Left lung (tissue), 14 donors: Measurements from ENCODE around the gene ZNF524. TPM values are rescaled to one million over a fixed set of nuclear protein-coding genes. Genes with fewer than 3 reads are reported as not detected.
A peak's percentile ranks its signal among the peaks of the same experiment; 100 is the strongest.

Experiments
- ATAC-seq: fragments of 200-7000 bp; cut with Tn5 transposase; one replicate; pipeline ENCODE4 v1.9.1; 2020; ENCODE audit warnings: moderate library complexity
- DNase-seq, 4 donors: peaks; one replicate each; pipeline ENCODE4 v3.0.0-alpha.2; 2013 to 2020
- H3K27ac ChIP-seq, 2 donors: fragments of 200-600 bp; sonication (generic) in 1 of 2; one replicate each; pipeline versions ENCODE4 v1.5.0 to v1.8.0; 2020 to 2021
- H3K27me3 ChIP-seq, 2 donors: fragments of 200-600 bp; sonication (generic) in 1 of 2; one replicate each; pipeline versions ENCODE4 v1.5.0 to v1.8.0; 2020 to 2021
- H3K36me3 ChIP-seq, 2 donors: fragments of 200-600 bp; sonication (generic) in 1 of 2; one replicate each; pipeline versions ENCODE4 v1.5.0 to v1.8.0; 2020 to 2021
- H3K4me1 ChIP-seq, 2 donors: fragments of 200-600 bp; one replicate each; pipeline ENCODE4 v1.8.0; 2021
- H3K4me3 ChIP-seq, 2 donors: fragments of 200-600 bp; sonication (generic) in 1 of 2; one replicate each; pipeline versions ENCODE4 v1.5.0 to v1.8.0; 2020 to 2021; ENCODE audit warnings: mild to moderate bottlenecking in 1 of 2
- H3K9me3 ChIP-seq, 2 donors: fragments of 200-600 bp; sonication (generic) in 1 of 2; one replicate each; pipeline versions ENCODE4 v1.5.0 to v1.8.0; 2020 to 2021
- intact Hi-C, 2 donors: fragments of 100-400 bp; cut with DNase I; formaldehyde crosslinking; loops; one replicate each; pipeline versions ENCODE4 v1.11.2 to v1.14.2; 2022
- long read RNA-seq, 12 donors: library from polyadenylated mRNA in 2 of 12; unstranded in 2 of 12; transcript quantifications; one replicate each; pipeline ENCODE4 v2.0.0 and lab custom pipeline, GENCODE V29; 2019 to 2026
- polyA plus RNA-seq, 6 donors: library from polyadenylated mRNA; unstranded; fragments of 120-200 nt; gene quantifications; one replicate each; pipeline ENCODE4 v1.2.1, GENCODE V29; 2013; ENCODE audit not compliant: insufficient read length in 6 of 6
- total RNA-seq, 2 donors: library from RNA; stranded (reverse); fragmentation: NEBNext Ultra II Directional; extraction: Animal tissue kit (Norgen Biotek cat#: 25700); gene quantifications; one replicate each; pipeline ENCODE4 v1.2.1, GENCODE V29; 2021
- TF ChIP-seq, protein P1 (sequence below), 2 donors: fragments of 200-600 bp; sonication (generic) in 1 of 2; IDR thresholded peaks; one replicate each; pipeline versions ENCODE4 v1.5.0 to v1.8.0; 2021; ENCODE audit warnings: antibody characterized with exemption in 2 of 2
- donor health status: DM: no; HTN: yes; CAD: no.
- donor health status: DM: no; HTN: no; CAD: no.

ZNF524 gene, protein sequence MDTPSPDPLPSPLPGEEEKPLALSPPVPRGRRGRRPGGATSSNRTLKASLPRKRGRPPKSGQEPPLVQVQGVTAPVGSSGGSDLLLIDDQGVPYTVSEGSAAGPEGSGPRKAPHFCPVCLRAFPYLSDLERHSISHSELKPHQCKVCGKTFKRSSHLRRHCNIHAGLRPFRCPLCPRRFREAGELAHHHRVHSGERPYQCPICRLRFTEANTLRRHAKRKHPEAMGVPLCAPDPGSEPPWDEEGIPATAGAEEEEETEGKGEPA
- total RNA-seq: 10 to 100 TPM; 22.3 to 22.4 TPM
- 1 to 10 TPM; 4.9 to 9.0 (median 6.9) TPM for polyA plus RNA-seq
- long read RNA-seq, donor 1, transcript ZNF524-201 (2 exons, 1,102 nt): major isoform, 13 of 20 reads
- long read RNA-seq, donor 1, transcript ZNF524-203 (1 exons, 1,260 nt): minor isoform, 7 of 20 reads
- long read RNA-seq, donor 1, partial matches to known transcripts: 0 of 20 reads
- long read RNA-seq, donor 1, other reads (novel, unspliced or antisense): 0 of 20 reads
- long read RNA-seq, donor 2, transcript ZNF524-203 (1 exons, 1,260 nt): minor isoform, 7 of 18 reads
- long read RNA-seq, donor 2, transcript ZNF524-201 (2 exons, 1,102 nt): major isoform, 11 of 18 reads
- long read RNA-seq, donor 2, partial matches to known transcripts: 0 of 18 reads
- long read RNA-seq, donor 2, other reads (novel, unspliced or antisense): 0 of 18 reads
- long read RNA-seq, donor 3, partial matches to known transcripts: 0 of 7 reads
- long read RNA-seq, donor 3, other reads (novel, unspliced or antisense): 0 of 7 reads
- long read RNA-seq, donor 4, transcript ZNF524-201 (2 exons, 1,102 nt): major isoform, 26 of 27 reads
- long read RNA-seq, donor 4, partial matches to known transcripts: 0 of 27 reads
- long read RNA-seq, donor 4, other reads (novel, unspliced or antisense): 0 of 27 reads
- long read RNA-seq, donor 5, transcript ZNF524-201 (2 exons, 1,102 nt): major isoform, 10 of 13 reads
- long read RNA-seq, donor 5, partial matches to known transcripts: 0 of 13 reads
- long read RNA-seq, donor 5, other reads (novel, unspliced or antisense): 0 of 13 reads
- long read RNA-seq, donor 6, transcript ZNF524-201 (2 exons, 1,102 nt): major isoform, 9 of 13 reads
- long read RNA-seq, donor 6, partial matches to known transcripts: 0 of 13 reads
- long read RNA-seq, donor 6, other reads (novel, unspliced or antisense): 0 of 13 reads
- long read RNA-seq, donor 7, transcript ZNF524-201 (2 exons, 1,102 nt): major isoform, 8 of 9 reads
- long read RNA-seq, donor 7, partial matches to known transcripts: 0 of 9 reads
- long read RNA-seq, donor 7, other reads (novel, unspliced or antisense): 0 of 9 reads
- long read RNA-seq, donor 8, transcript ZNF524-203 (1 exons, 1,260 nt): major isoform, 5 of 8 reads
- long read RNA-seq, donor 8, partial matches to known transcripts: 0 of 8 reads
- long read RNA-seq, donor 8, other reads (novel, unspliced or antisense): 0 of 8 reads
- long read RNA-seq, donor 9, partial matches to known transcripts: 0 of 2 reads
- long read RNA-seq, donor 9, other reads (novel, unspliced or antisense): 0 of 2 reads
- long read RNA-seq, donor 10, transcript ZNF524-201 (2 exons, 1,102 nt): major isoform, 13 of 19 reads
- long read RNA-seq, donor 10, transcript ZNF524-203 (1 exons, 1,260 nt): minor isoform, 5 of 19 reads
- long read RNA-seq, donor 10, partial matches to known transcripts: 0 of 19 reads
- long read RNA-seq, donor 10, other reads (novel, unspliced or antisense): 0 of 19 reads
- long read RNA-seq, donor 11: 0 reads
- long read RNA-seq, donor 12, transcript ZNF524-201 (2 exons, 1,102 nt): major isoform, 5 of 8 reads
- long read RNA-seq, donor 12, partial matches to known transcripts: 0 of 8 reads
- long read RNA-seq, donor 12, other reads (novel, unspliced or antisense): 0 of 8 reads

DNA sequence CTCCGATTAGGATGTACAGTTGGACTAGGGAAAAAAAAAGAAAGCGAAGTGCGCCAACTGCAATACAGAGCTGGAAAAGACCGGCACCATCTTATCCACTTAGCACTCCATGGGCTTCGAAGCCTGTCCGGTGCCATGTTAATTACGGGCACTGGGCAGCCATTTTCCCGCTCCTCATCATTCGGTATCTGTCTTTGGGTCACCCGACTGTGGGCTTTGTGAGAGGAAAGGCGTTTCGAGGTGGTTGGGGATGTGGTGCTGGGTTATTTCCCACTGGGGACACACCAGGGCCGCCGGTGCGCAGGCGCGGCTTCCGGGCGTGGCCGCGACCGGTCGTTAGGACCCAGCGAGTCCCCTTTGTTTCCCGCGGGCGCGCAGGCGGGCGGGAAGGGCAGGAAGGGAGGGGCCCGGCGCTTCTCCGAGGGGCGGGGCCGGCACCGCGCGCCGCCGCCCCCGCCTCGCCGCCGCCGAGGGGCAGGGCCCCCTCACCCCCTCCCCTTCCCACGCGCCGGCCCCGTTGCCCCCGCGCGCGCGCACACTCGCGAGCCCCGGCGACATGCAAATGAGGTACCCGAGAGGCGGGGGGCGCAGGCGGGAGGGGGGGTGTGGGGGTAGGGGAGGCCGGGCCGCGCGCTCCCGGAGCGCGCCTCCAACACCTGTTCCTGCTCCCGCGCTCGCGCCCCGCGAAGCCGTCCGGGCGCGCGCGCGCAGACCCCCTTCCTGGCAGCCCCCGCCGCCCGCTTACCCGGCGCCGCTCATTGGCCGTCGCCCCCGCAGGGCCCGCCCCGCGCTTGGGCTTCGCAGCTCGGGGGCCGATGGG, at the start of gene ZNF524:
Gene ZNF524 (plus strand): TSS at position 447 of the 820 bp plus-strand sequence. CDS start 1,825 bp downstream, outside the sequence.
- intact Hi-C loops: loop anchor here in 1 of 2 donors (10.0 kb wide), 1 partner anchor 85 kb away; no protein-coding TSS in a partner anchor

DNA sequence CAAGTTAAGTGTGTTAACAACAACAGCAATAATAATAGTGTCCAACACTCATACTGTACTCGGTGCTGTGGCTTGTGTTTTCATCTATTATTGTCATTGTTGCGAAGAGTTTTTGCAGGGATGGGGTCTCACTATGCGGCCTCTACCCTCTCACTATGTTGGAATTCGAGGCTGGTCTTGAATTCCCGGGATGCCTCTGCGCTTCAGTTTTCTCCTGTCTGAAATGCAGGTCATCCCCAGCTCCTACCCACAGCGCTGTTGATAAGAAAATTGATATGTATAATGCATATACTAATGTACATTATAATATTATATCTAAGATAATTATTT, 49.8 kb upstream of the ZNF524 start:
- TF ChIP-seq, protein P1, sequence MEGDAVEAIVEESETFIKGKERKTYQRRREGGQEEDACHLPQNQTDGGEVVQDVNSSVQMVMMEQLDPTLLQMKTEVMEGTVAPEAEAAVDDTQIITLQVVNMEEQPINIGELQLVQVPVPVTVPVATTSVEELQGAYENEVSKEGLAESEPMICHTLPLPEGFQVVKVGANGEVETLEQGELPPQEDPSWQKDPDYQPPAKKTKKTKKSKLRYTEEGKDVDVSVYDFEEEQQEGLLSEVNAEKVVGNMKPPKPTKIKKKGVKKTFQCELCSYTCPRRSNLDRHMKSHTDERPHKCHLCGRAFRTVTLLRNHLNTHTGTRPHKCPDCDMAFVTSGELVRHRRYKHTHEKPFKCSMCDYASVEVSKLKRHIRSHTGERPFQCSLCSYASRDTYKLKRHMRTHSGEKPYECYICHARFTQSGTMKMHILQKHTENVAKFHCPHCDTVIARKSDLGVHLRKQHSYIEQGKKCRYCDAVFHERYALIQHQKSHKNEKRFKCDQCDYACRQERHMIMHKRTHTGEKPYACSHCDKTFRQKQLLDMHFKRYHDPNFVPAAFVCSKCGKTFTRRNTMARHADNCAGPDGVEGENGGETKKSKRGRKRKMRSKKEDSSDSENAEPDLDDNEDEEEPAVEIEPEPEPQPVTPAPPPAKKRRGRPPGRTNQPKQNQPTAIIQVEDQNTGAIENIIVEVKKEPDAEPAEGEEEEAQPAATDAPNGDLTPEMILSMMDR (IDR thresholded peaks at IDR 0.05): no peak
- Histone ChIP-seq H3K9me3 (no peaks in the 10 kb centered on the region), H3K27me3 (peaks cover 0 to 37% of the 10 kb centered on the region in 2 donors), H3K27ac (no peak overlapping the region), H3K36me3 (no peaks in the 10 kb centered on the region), H3K4me3 (no peak overlapping the region), H3K4me1 (peaks cover 0 to 24% of the 10 kb centered on the region in 2 donors)
- DNase-seq (no peak), ATAC-seq (no peak)
- intact Hi-C loops: no loop called here

More for the DNA sequence above, at the start of gene ZNF524:
- TF ChIP-seq, protein P1 (IDR thresholded peaks at IDR 0.05): no peak
- peak; percentile 66 for ATAC-seq
- Histone ChIP-seq H3K4me3 (peak within 1 kb of the TSS; percentile 57 to 73), H3K36me3 (peaks cover 0 to 39% of the 10 kb centered on the region in 2 donors), H3K4me1 (peaks cover 0 to 40% of the 10 kb centered on the region in 2 donors), H3K9me3 (no peaks in the 10 kb centered on the region), H3K27ac (peak within 1 kb of the TSS; percentile 98 to 99), H3K27me3 (no peaks in the 10 kb centered on the region)
- peak; percentile 90 to 99 (median 94) for DNase-seq

DNA sequence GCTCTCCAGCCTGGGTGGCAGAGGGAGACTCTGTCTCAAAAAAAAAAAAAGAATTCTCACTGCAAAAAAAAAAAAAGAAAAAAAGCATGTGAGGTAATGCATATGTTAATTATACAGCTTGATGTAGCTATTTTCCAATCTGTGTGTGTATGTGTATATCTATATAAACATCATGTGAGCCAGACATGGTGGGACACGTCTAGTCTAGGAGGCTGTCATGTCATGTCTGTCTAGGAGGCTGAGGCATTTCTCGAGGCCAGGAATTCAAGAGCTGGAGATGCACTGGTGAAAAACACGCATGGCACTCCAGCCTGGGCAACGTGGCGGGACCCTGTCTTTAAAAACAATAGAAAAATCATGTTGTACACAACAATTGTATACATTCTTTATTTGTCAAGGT, 47.9 kb upstream of the ZNF524 start:
- no peak for ATAC-seq
- peaks cover 0 to 24% of the 10 kb centered on the region in 2 donors for H3K27me3 ChIP-seq
- TF ChIP-seq, protein P1 (IDR thresholded peaks at IDR 0.05): no peak
- no peaks in the 10 kb centered on the region for H3K36me3 ChIP-seq
- no peak overlapping the region for H3K4me3 ChIP-seq
- H3K4me1 ChIP-seq: peaks cover 0 to 12% of the 10 kb centered on the region in 2 donors
- H3K27ac ChIP-seq: no peak overlapping the region
- DNase-seq: no peak
- no peaks in the 10 kb centered on the region for H3K9me3 ChIP-seq
- intact Hi-C loops: no loop called here

DNA sequence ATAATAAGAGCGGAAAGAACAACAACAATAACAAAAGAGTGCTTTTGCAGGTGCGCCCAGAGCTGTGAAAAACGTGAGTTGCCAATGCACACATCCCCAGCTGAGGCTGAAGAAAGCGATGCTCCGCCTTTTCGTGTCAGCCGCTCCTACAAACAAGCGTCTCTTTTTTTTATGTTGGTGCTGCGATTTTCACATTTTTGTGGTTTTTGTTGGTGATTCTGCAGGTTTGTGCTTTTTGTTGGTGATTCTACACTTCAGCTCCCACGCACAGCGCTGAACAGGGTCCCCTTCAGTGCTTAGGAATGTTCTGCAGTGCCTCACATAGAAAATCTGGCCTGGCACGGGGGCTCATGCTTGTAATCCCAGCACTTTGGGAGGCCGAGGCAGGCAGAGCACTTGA, 47.5 kb upstream of the ZNF524 start:
- H3K27me3 ChIP-seq: peaks cover 0 to 20% of the 10 kb centered on the region in 2 donors
- intact Hi-C loops: no loop called here

More for the DNA sequence above, 47.5 kb upstream of the ZNF524 start:
- H3K4me1 ChIP-seq: peaks cover 0 to 7% of the 10 kb centered on the region in 2 donors
- ATAC-seq: no peak
- DNase-seq: no peak
- no peaks in the 10 kb centered on the region for H3K9me3 ChIP-seq
- TF ChIP-seq, protein P1 (IDR thresholded peaks at IDR 0.05): no peak
- no peak overlapping the region for H3K4me3 ChIP-seq
- H3K36me3 ChIP-seq: no peaks in the 10 kb centered on the region
- H3K27ac ChIP-seq: no peak overlapping the region
